H9 (cell line): ENCODE results near the gene LMLN. TPM values are rescaled to one million over a fixed set of nuclear protein-coding genes. Genes with fewer than 3 reads are reported as not detected.

Source experiments
- DNase-seq: peaks from one replicate; pipeline ENCODE4 v3.0.0-alpha.2; 2017
- H2AFZ ChIP-seq: one replicate; pipeline ENCODE4 v1.6.1; 2013; ENCODE audit warnings: mild to moderate bottlenecking, low read length, control low read depth, moderate library complexity
- H2AK5ac ChIP-seq: 2 replicates; pipeline ENCODE4 v1.6.1; 2013; ENCODE audit warnings: low read length, control low read depth, mixed read lengths; ENCODE audit not compliant: insufficient read length
- H2BK120ac ChIP-seq: one replicate; pipeline ENCODE4 v1.6.1; 2013; ENCODE audit warnings: low read depth, mild to moderate bottlenecking, low read length, control low read depth, inconsistent platforms; ENCODE audit not compliant: poor library complexity, severe bottlenecking
- H2BK12ac ChIP-seq: 2 replicates; pipeline ENCODE4 v1.6.1; 2013; ENCODE audit warnings: low read length, control low read depth, mixed read lengths, low read depth; ENCODE audit not compliant: insufficient read length
- H2BK15ac ChIP-seq: 2 replicates; pipeline ENCODE4 v1.6.1; 2013; ENCODE audit warnings: low read depth, low read length, control low read depth
- H2BK20ac ChIP-seq: one replicate; pipeline ENCODE4 v1.6.1; 2013; ENCODE audit warnings: low read depth, mild to moderate bottlenecking, low read length, control low read depth, inconsistent platforms; ENCODE audit not compliant: poor library complexity, severe bottlenecking
- H2BK5ac ChIP-seq: 2 replicates; pipeline ENCODE4 v1.6.1; 2013; ENCODE audit warnings: low read length, control low read depth, mixed read lengths; ENCODE audit not compliant: insufficient read length
- H3K14ac ChIP-seq: 2 replicates; pipeline ENCODE4 v1.6.1; 2013; ENCODE audit warnings: low read length, control low read depth; ENCODE audit not compliant: insufficient read depth
- H3K18ac ChIP-seq: 2 replicates; pipeline ENCODE4 v1.6.1; 2013; ENCODE audit warnings: low read depth, mild to moderate bottlenecking, mixed read lengths, low read length, control low read depth; ENCODE audit not compliant: insufficient read length
- H3K23ac ChIP-seq: 2 replicates; pipeline ENCODE4 v1.6.1; 2013; ENCODE audit warnings: low read length, control low read depth, mixed read lengths, low read depth; ENCODE audit not compliant: insufficient read length
- H3K23me2 ChIP-seq: 2 replicates; pipeline ENCODE4 v1.6.1; 2013; ENCODE audit warnings: low read depth, mild to moderate bottlenecking, mixed read lengths, low read length, control low read depth; ENCODE audit not compliant: insufficient read length, poor library complexity, severe bottlenecking
- H3K27ac ChIP-seq: 2 replicates; pipeline ENCODE4 v1.5.1; 2013; ENCODE audit warnings: low read length, control low read depth, mixed read lengths, low read depth; ENCODE audit not compliant: insufficient read length
- H3K27me3 ChIP-seq: 2 replicates; pipeline ENCODE4 v1.6.1; 2013; ENCODE audit warnings: low read length, control low read depth, inconsistent platforms; ENCODE audit not compliant: insufficient read depth
- H3K4ac ChIP-seq: 2 replicates; pipeline ENCODE4 v1.6.1; 2013; ENCODE audit warnings: low read depth, mild to moderate bottlenecking, control low read depth, inconsistent platforms, low read length, moderate library complexity
- H3K4me1 ChIP-seq: 2 replicates; pipeline ENCODE4 v1.6.1; 2013; ENCODE audit warnings: low read length, control low read depth, inconsistent platforms; ENCODE audit not compliant: insufficient read depth
- H3K4me2 ChIP-seq: 2 replicates; pipeline ENCODE4 v1.6.1; 2013; ENCODE audit warnings: low read length, control low read depth, mixed read lengths; ENCODE audit not compliant: insufficient read length, insufficient read depth
- H3K56ac ChIP-seq: 2 replicates; pipeline ENCODE4 v1.6.1; 2013; ENCODE audit warnings: low read depth, mild to moderate bottlenecking, mixed read lengths, low read length, control low read depth; ENCODE audit not compliant: insufficient read length
- H3K79me1 ChIP-seq: 2 replicates; pipeline ENCODE4 v1.6.1; 2013; ENCODE audit warnings: low read depth, mild to moderate bottlenecking, moderate library complexity, low read length, control low read depth, inconsistent platforms; ENCODE audit not compliant: insufficient read depth, poor library complexity, severe bottlenecking
- H3K79me2 ChIP-seq: 2 replicates; pipeline ENCODE4 v1.6.1; 2013; ENCODE audit warnings: low read length, control low read depth, inconsistent platforms; ENCODE audit not compliant: insufficient read depth
- H3K9ac ChIP-seq: 2 replicates; pipeline ENCODE4 v1.6.1; 2013; ENCODE audit warnings: low read length, control low read depth, mixed read lengths; ENCODE audit not compliant: insufficient read length; ENCODE audit errors: extremely low read depth
- H3K9me3 ChIP-seq: one replicate; pipeline ENCODE4 v1.6.1; 2013; ENCODE audit warnings: low read depth, low read length, inconsistent platforms; ENCODE audit not compliant: control insufficient read depth
- H3T11ph ChIP-seq: one replicate; pipeline ENCODE4 v1.6.1; 2013; ENCODE audit warnings: mild to moderate bottlenecking, low read length, control low read depth, inconsistent platforms
- H4K20me1 ChIP-seq: one replicate; pipeline ENCODE4 v1.6.1; 2013; ENCODE audit not compliant: control insufficient read depth, insufficient read length, insufficient read depth
- H4K5ac ChIP-seq: 2 replicates; pipeline ENCODE4 v1.6.1; 2013; ENCODE audit warnings: low read depth, mild to moderate bottlenecking, mixed read lengths, low read length, control low read depth; ENCODE audit not compliant: insufficient read length
- H4K8ac ChIP-seq: replicated peaks from 2 replicates; pipeline ENCODE4 v1.6.1; 2013; ENCODE audit warnings: low read length, control low read depth, mixed read lengths, low read depth; ENCODE audit not compliant: insufficient read length
- H4K91ac ChIP-seq: 2 replicates; pipeline ENCODE4 v1.6.1; 2013; ENCODE audit warnings: low read depth, mild to moderate bottlenecking, moderate library complexity, mixed read lengths, low read length, control low read depth; ENCODE audit not compliant: insufficient read length
- H3K27ac Mint-ChIP-seq, 3 experiments: 2 replicates in 2 of 3; 3 replicates in 1 of 3; pipeline ENCODE4 v1.8.0; 2020 to 2021; ENCODE audit warnings: mixed read lengths in 3 of 3, mild to moderate bottlenecking in 1 of 3, moderate library complexity in 1 of 3
- H3K27me3 Mint-ChIP-seq: 2 replicates; pipeline ENCODE4 v1.8.0; 2021; ENCODE audit warnings: low read depth, mild to moderate bottlenecking, moderate library complexity, mixed read lengths
- H3K36me3 Mint-ChIP-seq, 3 experiments: 2 replicates in 2 of 3; 3 replicates in 1 of 3; pipeline ENCODE4 v1.8.0; 2020 to 2021; ENCODE audit warnings: low read depth in 3 of 3, mixed read lengths in 3 of 3; ENCODE audit not compliant: insufficient read depth in 1 of 3
- H3K4me1 Mint-ChIP-seq, 2 experiments: 2 replicates each; pipeline ENCODE4 v1.8.0; 2020; ENCODE audit warnings: mixed read lengths in 2 of 2
- H3K4me3 Mint-ChIP-seq, 2 experiments: 2 replicates in 1 of 2; 3 replicates in 1 of 2; pipeline ENCODE4 v1.8.0; 2020 to 2021; ENCODE audit warnings: mild to moderate bottlenecking in 2 of 2, mixed read lengths in 2 of 2, moderate library complexity in 1 of 2
- H3K9me3 Mint-ChIP-seq, 2 experiments: 2 replicates in 1 of 2; 3 replicates in 1 of 2; pipeline ENCODE4 v1.8.0; 2020; ENCODE audit warnings: mild to moderate bottlenecking in 2 of 2, mixed read lengths in 2 of 2, moderate library complexity in 1 of 2
- CTCF ChIP-seq: fragments of 200-600 bp; sonication (generic); conservative IDR thresholded peaks from 3 replicates; pipeline ENCODE4 v1.8.0; 2021; ENCODE audit warnings: antibody characterized with exemption, mild to moderate bottlenecking
- WGBS: extraction: QIAGEN DNeasy Blood & Tissue Kit; methylation state at CpG from one replicate; pipeline ENCODE4 v1.1.7; 2013; ENCODE audit warnings: missing lambda C conversion rate, low lambda C conversion rate, mixed read lengths; ENCODE audit not compliant: insufficient read length; ENCODE audit errors: extremely low coverage; 5-methylcytosine and 5-hydroxymethylcytosine counted together
- total RNA-seq: library from RNA; stranded (reverse); gene quantifications from 2 replicates; pipeline ENCODE4 v1.2.1, GENCODE V29; 2021

Gene LMLN
- total RNA-seq, 1 experiment from 2014 or later, result 3.8 TPM

GRCh38 chr3:198026620-198027019 lies 66.6 kb downstream of the LMLN start:
- Mint-ChIP-seq H3K4me1 (peaks cover 0 to 2% of the 10 kb centered on the region in 2 experiments; a peak in 1 of 4 replicates), H3K27ac (no peak overlapping the region)
- no peak overlapping the region for H2BK120ac ChIP-seq

More at GRCh38 chr3:198026620-198027019, 66.6 kb downstream of the LMLN start:
- Mint-ChIP-seq H3K27me3 (no peaks in the 10 kb centered on the region), H3K9me3 (no peaks in the 10 kb centered on the region), H3K4me3 (no peak overlapping the region), H3K36me3 (no peaks in the 10 kb centered on the region)
- Histone ChIP-seq H3K9ac (no peak overlapping the region), H3K27ac (no peak overlapping the region), H3K79me2 (no peaks in the 10 kb centered on the region), H2BK12ac (no peak overlapping the region), H4K91ac (no peak overlapping the region), H3K18ac (no peak overlapping the region), H2AFZ (no peak overlapping the region), H3K56ac (no peak overlapping the region), H3T11ph (no peak overlapping the region), H3K14ac (no peak overlapping the region), H3K23ac (no peak overlapping the region), H4K8ac (no peak overlapping the region), H4K20me1 (no peaks in the 10 kb centered on the region), H3K4me1 (no peaks in the 10 kb centered on the region), H4K5ac (no peak overlapping the region), H3K4ac (no peak overlapping the region), H2AK5ac (no peak overlapping the region), H3K27me3 (no peaks in the 10 kb centered on the region), H3K9me3 (no peaks in the 10 kb centered on the region), H2BK20ac (no peak overlapping the region), H3K79me1 (no peaks in the 10 kb centered on the region), H2BK5ac (no peak overlapping the region), H2BK15ac (no peak overlapping the region), H3K23me2 (no peaks in the 10 kb centered on the region), H3K4me2 (no peak overlapping the region)
- WGBS, result no CpG with 5 or more reads among the region's 5 CpGs
- no peak for TF ChIP-seq CTCF
- DNase-seq, result no peak
